Smooth muscle cell (in vitro differentiated cells): ENCODE measurements around the gene TXK. TPM values are rescaled to one million over a fixed set of nuclear protein-coding genes. Genes with fewer than 3 reads are reported as not detected.
A peak's percentile ranks its signal among the peaks of the same experiment; 100 is the strongest.

Source experiments
- DNase-seq: peaks from one replicate; lab custom pipeline; 2025; ENCODE audit not compliant: unreplicated experiment; lab: John Stamatoyannopoulos, UW
- H2AFZ ChIP-seq: fragments of 200-600 bp; sonication (generic); 2 replicates; pipeline ENCODE4 v1.6.0; 2016; ENCODE audit warnings: antibody characterized with exemption, low read depth, mild to moderate bottlenecking
- H3F3A ChIP-seq: fragments of 200-600 bp; sonication (generic); 2 replicates; pipeline ENCODE4 v1.6.0; 2017; ENCODE audit warnings: antibody characterized with exemption, low read depth
- H3K27ac ChIP-seq: fragments of 200-600 bp; sonication (generic); 2 replicates; pipeline ENCODE4 v1.5.1; 2016; ENCODE audit warnings: low read depth, mild to moderate bottlenecking
- H3K27me3 ChIP-seq: fragments of 200-600 bp; sonication (generic); 2 replicates; pipeline ENCODE4 v1.6.1; 2016; ENCODE audit warnings: low read depth, mild to moderate bottlenecking
- H3K36me3 ChIP-seq: fragments of 200-600 bp; sonication (generic); 2 replicates; pipeline ENCODE4 v1.5.1; 2016; ENCODE audit warnings: low read depth
- H3K4me1 ChIP-seq: fragments of 200-600 bp; sonication (generic); 2 replicates; pipeline ENCODE4 v1.5.1; 2016; ENCODE audit warnings: low read depth
- H3K4me2 ChIP-seq: fragments of 200-600 bp; sonication (generic); 2 replicates; pipeline ENCODE4 v1.6.0; 2016; ENCODE audit warnings: mild to moderate bottlenecking
- H3K4me3 ChIP-seq: fragments of 200-600 bp; sonication (generic); 2 replicates; pipeline ENCODE4 v1.5.1; 2016; ENCODE audit warnings: mild to moderate bottlenecking
- H3K79me2 ChIP-seq: fragments of 200-600 bp; sonication (generic); 2 replicates; pipeline ENCODE4 v1.6.0; 2016; ENCODE audit warnings: low read depth, mild to moderate bottlenecking
- H3K9ac ChIP-seq: fragments of 200-600 bp; sonication (generic); 2 replicates; pipeline ENCODE4 v1.6.0; 2016; ENCODE audit warnings: low read depth
- H3K9me3 ChIP-seq: fragments of 200-600 bp; sonication (generic); replicated peaks from 2 replicates; pipeline ENCODE4 v1.5.1; 2016; ENCODE audit warnings: low read depth
- H4K20me1 ChIP-seq: fragments of 200-600 bp; sonication (generic); 2 replicates; pipeline ENCODE4 v1.6.0; 2016; ENCODE audit warnings: low read depth
- WGBS: methylation state at CpG from one replicate; pipeline ENCODE4 v1.1.7; 2016; ENCODE audit warnings: low lambda C conversion rate; 5-methylcytosine and 5-hydroxymethylcytosine counted together
- polyA plus RNA-seq: library from polyadenylated mRNA; unstranded; fragments of >200 nt; fragmentation: Nextera tagmentation; extraction: Ambion mirVana; gene quantifications from 2 replicates; pipeline ENCODE4 v1.2.1, GENCODE V29; 2016
- total RNA-seq: library from RNA; depleted of rRNA; stranded (reverse); fragments of >200 nt; gene quantifications from 2 replicates; pipeline ENCODE4 v1.2.3, GENCODE V29; 2014
- TF ChIP-seq, protein P1 (sequence below): fragments of 200-600 bp; sonication (generic); IDR thresholded peaks from 2 replicates; pipeline ENCODE4 v1.5.1; 2017; ENCODE audit warnings: borderline replicate concordance, mild to moderate bottlenecking, antibody characterized with exemption; ENCODE audit not compliant: insufficient read depth, poor library complexity, severe bottlenecking

TXK gene
- total and polyA plus RNA-seq, 2 experiments from 2014 or later: 0.09 TPM; not detected in 1

DNA sequence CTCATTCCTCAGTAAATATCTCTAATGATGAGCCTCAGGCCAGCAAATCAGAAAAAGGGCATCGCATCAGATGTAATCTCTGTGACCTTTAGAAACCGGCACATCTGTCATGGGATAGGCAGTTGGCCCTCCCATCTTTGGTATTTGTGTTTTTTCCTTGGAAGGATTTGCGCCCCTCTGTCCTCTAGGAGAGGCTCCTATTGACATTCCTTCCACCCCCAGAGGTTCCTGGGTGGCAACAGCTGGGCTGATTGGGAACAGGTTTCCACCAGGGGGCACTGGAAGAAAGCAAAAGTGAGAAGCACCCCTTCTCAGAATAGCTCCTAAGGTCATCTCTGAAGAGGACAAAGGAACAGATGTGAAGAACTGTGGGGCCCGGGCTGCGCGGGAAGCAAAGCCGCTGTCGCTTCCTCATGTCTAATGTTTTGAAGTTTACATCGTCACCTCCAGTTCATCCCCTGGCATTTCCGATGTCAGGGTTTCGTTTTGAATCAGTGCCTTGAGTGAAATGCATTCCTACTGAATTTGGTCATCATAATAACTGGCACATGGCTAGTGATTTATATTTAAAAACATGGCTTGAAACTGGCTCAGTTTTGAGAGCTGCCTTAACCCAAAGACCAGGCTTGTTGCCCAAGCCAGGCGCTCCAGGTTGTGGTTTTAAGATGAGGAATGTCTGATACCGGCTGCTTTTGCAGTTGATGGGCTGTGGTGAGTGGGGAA is 6.2 kb downstream of the TXK start:
- 8% methylated on average over 13 of the region's 13 CpGs for WGBS
- Histone ChIP-seq H3K27ac (peak overlapping the region; percentile 62), H3K79me2 (no peaks in the 10 kb centered on the region), H3F3A (no peaks in the 10 kb centered on the region), H3K27me3 (no peaks in the 10 kb centered on the region), H4K20me1 (no peaks in the 10 kb centered on the region), H3K4me2 (peak overlapping the region; percentile 81), H3K9me3 (no peaks in the 10 kb centered on the region), H3K36me3 (no peaks in the 10 kb centered on the region), H2AFZ (peak overlapping the region; percentile 39), H3K4me1 (peaks cover 12% of the 10 kb centered on the region), H3K9ac (no peak overlapping the region), H3K4me3 (peak overlapping the region; percentile 23)
- TF ChIP-seq, protein P1, sequence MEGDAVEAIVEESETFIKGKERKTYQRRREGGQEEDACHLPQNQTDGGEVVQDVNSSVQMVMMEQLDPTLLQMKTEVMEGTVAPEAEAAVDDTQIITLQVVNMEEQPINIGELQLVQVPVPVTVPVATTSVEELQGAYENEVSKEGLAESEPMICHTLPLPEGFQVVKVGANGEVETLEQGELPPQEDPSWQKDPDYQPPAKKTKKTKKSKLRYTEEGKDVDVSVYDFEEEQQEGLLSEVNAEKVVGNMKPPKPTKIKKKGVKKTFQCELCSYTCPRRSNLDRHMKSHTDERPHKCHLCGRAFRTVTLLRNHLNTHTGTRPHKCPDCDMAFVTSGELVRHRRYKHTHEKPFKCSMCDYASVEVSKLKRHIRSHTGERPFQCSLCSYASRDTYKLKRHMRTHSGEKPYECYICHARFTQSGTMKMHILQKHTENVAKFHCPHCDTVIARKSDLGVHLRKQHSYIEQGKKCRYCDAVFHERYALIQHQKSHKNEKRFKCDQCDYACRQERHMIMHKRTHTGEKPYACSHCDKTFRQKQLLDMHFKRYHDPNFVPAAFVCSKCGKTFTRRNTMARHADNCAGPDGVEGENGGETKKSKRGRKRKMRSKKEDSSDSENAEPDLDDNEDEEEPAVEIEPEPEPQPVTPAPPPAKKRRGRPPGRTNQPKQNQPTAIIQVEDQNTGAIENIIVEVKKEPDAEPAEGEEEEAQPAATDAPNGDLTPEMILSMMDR: peak; percentile 57
- no peak for DNase-seq

DNA sequence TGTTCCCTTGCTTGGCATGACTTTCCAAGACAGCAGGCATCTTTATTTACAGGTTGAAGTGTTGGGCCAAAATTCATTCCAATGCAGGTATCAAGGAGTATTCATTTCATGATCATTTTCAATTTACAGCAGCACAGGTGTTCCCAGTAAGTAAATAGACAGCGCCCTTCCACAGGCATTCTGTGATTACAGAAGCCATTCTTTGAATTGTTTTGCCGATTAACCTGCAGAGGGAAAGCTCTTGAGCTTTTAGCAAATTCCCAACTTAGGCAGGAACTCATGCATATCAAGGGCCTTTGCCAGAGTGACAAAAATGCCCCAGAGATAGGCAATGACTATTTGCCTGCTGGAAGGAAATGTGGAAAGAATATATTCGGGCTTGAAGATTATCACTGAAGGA is 6.8 kb downstream of the TXK start:
- Histone ChIP-seq H3K36me3 (no peaks in the 10 kb centered on the region), H3F3A (no peaks in the 10 kb centered on the region), H3K27me3 (no peaks in the 10 kb centered on the region), H3K9me3 (no peaks in the 10 kb centered on the region), H3K4me3 (no peak overlapping the region), H3K27ac (no peak overlapping the region), H3K4me1 (peaks cover 12% of the 10 kb centered on the region), H3K9ac (no peak overlapping the region), H2AFZ (no peak overlapping the region), H3K4me2 (peak overlapping the region; percentile 81), H4K20me1 (no peaks in the 10 kb centered on the region), H3K79me2 (no peaks in the 10 kb centered on the region)
- no peak for DNase-seq
- WGBS: 10% methylated on average over 3 of the region's 3 CpGs
- TF ChIP-seq, protein P1: no peak

- peaks cover 12% of the 10 kb centered on the region for H3K4me1 ChIP-seq
- H2AFZ ChIP-seq: no peak overlapping the region
- H3F3A ChIP-seq: no peaks in the 10 kb centered on the region
- H4K20me1 ChIP-seq: no peaks in the 10 kb centered on the region
- H3K27ac ChIP-seq: no peak overlapping the region
- no peaks in the 10 kb centered on the region for H3K79me2 ChIP-seq
- no peak for DNase-seq
- H3K4me2 ChIP-seq: no peak overlapping the region
- no peaks in the 10 kb centered on the region for H3K9me3 ChIP-seq
- H3K4me3 ChIP-seq: no peak overlapping the region
- H3K36me3 ChIP-seq: no peaks in the 10 kb centered on the region
- H3K27me3 ChIP-seq: no peaks in the 10 kb centered on the region
- TF ChIP-seq, protein P1: no peak
- 93% methylated on average over 1 of the region's 1 CpG for WGBS
- H3K9ac ChIP-seq: no peak overlapping the region
Measured at GRCh38 chr4:48126621-48127020, 7.4 kb downstream of the TXK start.

DNA sequence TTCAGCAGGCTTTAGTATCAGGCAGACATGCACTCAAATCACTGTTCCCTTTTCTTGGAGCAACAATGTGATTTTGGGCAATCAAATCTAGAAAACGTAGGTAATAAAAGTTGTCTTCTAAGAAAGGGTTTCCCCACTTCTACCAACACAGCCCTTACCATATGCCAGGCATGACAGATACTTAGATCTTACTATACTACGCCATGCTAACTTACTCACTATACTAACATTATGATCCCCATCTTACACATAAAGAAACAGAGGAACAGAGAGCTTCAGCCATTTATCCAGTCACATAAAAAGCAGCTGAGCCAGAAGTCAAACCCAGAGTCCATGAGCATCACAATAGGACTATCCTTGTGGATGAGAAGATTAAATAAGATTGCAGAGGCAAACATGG is 9.2 kb downstream of the TXK start:
- no peaks in the 10 kb centered on the region for H4K20me1 ChIP-seq
- no peak overlapping the region for H3K4me3 ChIP-seq
- H3F3A ChIP-seq: no peaks in the 10 kb centered on the region
- H3K27ac ChIP-seq: no peak overlapping the region
- DNase-seq: no peak
- H3K79me2 ChIP-seq: no peaks in the 10 kb centered on the region
- no peaks in the 10 kb centered on the region for H3K36me3 ChIP-seq
- TF ChIP-seq, protein P1: no peak
- no peaks in the 10 kb centered on the region for H3K9me3 ChIP-seq
- no peak overlapping the region for H3K4me2 ChIP-seq
- H3K4me1 ChIP-seq: peaks cover 12% of the 10 kb centered on the region
- H2AFZ ChIP-seq: no peak overlapping the region
- no peaks in the 10 kb centered on the region for H3K27me3 ChIP-seq
- WGBS: 88% methylated on average over 2 of the region's 2 CpGs
- no peak overlapping the region for H3K9ac ChIP-seq
